ENCODE data around the gene MLEC. TPM values are rescaled to one million over a fixed set of nuclear protein-coding genes. Genes with fewer than 3 reads are reported as not detected.

The MLEC gene
- total RNA-seq, 1 experiment from 2014 or later: 143 TPM

DNA sequence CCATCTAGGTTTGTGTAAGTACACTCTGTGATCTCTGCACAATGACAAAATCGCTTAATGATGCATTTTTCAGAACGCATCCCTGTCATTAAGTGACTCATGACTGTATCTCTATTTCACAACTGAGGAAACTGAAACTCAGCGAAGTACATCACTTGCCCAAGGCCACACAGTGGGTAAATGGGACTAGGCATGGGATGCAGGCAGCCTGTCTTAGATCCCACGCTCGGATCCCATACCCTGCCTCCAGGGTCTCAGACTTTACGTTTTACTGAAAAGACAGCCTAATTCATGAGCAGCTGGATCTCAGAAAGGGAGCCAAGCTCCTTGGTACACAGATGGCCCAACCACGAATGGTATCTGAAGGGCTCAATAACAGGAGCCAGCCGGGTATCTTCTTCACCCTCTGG is 2.4 kb upstream of the MLEC start:
- Histone ChIP-seq H3K27me3 (no peaks in the 10 kb centered on the region), H3K36me3 (peaks cover 8% of the 10 kb centered on the region), H3K4me3 (no peak overlapping the region), H3K9me3 (no peaks in the 10 kb centered on the region)
- DNase-seq: no peak

DNA sequence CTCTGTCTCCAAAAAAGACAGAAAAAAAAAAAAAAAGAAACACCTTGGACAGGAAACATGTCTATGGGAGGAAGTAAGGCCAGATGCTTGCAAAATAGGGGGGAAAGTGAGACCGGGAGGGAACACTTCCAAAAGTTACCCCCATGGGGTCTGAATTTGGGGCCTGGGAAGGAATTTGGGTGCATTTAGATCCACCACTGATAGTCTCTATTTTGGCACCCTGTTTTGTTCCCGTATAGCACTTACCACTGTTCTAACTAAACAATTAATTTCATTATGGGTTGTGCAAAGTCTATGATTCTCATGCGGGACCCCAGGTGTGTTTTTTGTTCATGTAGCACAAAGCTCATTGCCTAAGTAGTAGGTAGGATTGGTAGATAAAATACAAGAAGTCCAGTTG is 1.4 kb upstream of the MLEC start:
- H3K4me3 ChIP-seq: peak overlapping the region; percentile 66
- H3K9me3 ChIP-seq: no peaks in the 10 kb centered on the region
- peaks cover 10% of the 10 kb centered on the region for H3K36me3 ChIP-seq
- DNase-seq: no peak
- H3K27me3 ChIP-seq: no peaks in the 10 kb centered on the region

DNA sequence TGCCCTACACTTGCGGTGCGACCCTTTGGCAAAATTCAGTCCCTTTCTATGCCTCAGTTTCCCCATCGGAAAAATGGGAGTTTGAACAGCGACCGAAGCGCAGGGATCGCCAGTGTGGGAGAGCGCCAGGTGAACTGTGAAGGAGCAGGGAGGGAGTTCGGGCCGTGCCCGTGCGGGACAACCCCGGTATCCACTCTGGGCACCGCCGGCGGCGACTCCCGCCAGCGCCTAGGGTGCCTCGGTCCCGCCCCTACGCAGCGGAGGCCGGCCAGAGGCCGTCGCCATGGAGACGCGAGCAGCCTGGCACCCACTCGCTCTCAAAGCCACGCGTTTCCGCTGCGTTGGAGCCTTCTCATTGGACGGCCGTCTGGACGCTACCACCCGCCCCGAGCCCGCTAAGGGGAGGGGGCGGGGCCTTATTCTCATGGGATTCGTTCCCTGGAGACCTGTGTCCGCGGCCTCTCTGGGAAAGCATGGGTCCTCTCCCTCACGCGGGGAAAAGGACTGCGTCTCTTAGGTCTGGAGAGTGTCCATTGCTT is 729 bp upstream of the MLEC start:
- no peaks in the 10 kb centered on the region for H3K27me3 ChIP-seq
- peaks cover 15% of the 10 kb centered on the region for H3K36me3 ChIP-seq
- no peaks in the 10 kb centered on the region for H3K9me3 ChIP-seq
- H3K4me3 ChIP-seq: peak overlapping the region; percentile 66
- peak; percentile 97 for DNase-seq

DNA sequence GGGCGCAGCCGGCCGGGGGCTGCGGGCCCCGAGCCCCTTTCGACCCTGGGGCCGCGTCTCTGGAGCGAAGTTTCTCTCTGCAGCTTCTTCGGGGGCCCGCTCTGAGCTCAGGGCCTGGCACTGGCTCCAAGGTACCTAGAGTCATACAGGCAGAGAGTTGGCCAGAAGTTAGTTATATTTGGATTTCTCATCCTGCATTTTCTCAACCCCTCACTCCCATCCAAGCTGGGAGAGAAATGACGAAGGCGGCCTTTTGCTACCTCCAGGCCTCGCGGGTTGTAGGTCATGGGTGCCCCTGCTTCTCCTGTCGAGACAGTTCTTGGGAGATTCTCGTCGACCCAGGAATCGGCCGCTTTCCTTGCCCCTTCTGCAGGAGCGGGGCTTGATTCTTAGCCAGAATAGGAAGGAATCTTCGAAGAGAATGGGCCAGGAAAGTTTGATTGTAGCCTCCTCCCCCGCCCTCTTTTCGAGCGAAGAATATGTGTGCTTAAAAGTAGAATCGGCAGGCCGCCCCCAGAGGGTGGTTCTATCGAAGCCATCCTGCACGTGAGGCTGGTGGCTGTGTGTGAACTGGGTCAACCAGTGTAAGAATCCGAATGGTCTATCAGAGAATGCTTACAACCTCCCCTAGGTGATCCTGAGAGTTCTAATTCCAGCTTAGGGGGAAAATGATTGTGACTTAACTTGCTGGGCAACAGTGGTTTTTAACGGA is 785 bp downstream of the MLEC start:
- Histone ChIP-seq H3K4me3 (peak overlapping the region; percentile 66), H3K9me3 (no peaks in the 10 kb centered on the region), H3K36me3 (peaks cover 18% of the 10 kb centered on the region), H3K27me3 (no peaks in the 10 kb centered on the region)
- peak; percentile 32 for DNase-seq

DNA sequence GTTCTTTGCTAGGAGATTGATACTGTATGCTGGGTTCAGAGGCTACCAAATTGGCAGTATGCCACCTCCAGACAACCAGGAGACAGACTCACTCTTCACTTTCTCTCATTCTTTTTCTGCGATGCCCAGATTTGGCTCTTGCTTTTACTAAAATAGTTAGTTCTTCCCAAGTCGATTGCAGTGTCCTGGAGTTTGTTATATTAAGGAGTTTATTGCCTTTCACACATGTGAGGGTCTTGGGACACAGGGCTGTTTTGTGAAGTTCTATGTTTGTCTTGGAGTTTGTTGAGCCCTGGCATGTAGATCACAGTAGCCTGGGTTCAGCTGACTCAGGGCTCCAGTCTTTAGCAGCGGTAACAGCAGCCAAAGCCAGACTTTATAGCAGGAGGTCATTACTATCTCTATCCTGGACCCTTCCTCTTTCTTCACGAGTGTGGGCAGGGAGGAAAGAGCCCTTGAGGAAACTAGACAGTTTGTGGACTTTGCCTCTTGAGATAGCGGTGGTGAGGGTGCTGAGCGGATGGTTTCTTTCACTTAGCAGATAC is 1.6 kb downstream of the MLEC start:
- DNase-seq: peak; percentile 20
- Histone ChIP-seq H3K9me3 (no peaks in the 10 kb centered on the region), H3K27me3 (no peaks in the 10 kb centered on the region), H3K36me3 (peaks cover 24% of the 10 kb centered on the region), H3K4me3 (peak overlapping the region; percentile 66)

DNA sequence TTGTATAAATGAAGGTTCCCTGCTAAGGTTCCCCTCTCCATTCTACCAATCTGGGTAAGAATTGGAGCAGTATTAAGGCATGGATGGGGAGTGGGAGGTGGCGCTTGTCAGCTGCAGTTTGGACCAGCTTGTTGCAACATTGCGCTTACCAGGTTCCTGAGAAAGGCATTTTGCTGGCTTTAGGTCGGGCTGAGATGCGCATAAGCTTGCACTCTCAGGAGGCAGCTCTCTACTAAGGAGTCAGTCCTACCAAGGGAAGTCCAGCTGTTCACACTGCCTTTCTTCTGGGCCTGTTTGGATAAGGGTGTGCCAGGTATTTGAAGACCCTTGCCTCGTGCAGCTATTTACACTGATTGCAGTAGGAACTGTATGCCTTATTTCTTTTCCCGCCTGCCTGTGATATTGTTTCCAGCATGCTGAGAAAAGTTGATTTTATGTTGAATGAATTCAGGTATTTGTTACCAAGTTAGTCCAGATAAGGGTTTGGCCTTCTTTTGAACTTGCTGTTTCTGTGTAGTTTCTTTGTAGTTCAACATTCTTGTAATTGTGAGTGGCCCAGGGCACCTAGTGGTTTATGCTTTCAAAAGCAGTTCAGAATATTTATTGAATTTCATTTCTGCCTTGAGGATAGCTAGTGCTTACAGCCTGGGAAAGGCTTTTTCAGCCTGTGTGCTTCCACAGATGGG is 2.6 kb downstream of the MLEC start:
- DNase-seq: no peak
- Histone ChIP-seq H3K4me3 (peak overlapping the region; percentile 66), H3K9me3 (no peaks in the 10 kb centered on the region), H3K27me3 (no peaks in the 10 kb centered on the region), H3K36me3 (peaks cover 32% of the 10 kb centered on the region)

DNA sequence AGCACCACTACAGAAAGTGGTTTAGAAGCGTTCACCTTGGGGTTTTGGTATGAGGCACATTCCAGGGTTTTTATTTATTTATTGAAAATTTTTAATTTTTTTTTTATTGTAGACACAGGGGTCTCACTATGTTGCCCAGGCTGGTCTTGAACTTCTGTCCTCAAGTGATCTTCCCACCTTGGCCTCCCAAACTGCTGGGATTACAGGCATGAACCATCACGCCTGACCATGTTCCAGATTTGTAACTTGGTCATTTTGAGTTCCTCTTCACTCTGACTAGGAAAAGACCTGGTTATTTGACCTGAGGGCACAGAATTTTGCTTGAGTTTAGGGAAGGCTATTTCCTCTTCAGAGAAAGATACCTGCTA is 3.1 kb downstream of the MLEC start:
- H3K36me3 ChIP-seq: peaks cover 38% of the 10 kb centered on the region
- H3K9me3 ChIP-seq: no peaks in the 10 kb centered on the region
- no peaks in the 10 kb centered on the region for H3K27me3 ChIP-seq
- no peak overlapping the region for H3K4me3 ChIP-seq
- DNase-seq: no peak

DNA sequence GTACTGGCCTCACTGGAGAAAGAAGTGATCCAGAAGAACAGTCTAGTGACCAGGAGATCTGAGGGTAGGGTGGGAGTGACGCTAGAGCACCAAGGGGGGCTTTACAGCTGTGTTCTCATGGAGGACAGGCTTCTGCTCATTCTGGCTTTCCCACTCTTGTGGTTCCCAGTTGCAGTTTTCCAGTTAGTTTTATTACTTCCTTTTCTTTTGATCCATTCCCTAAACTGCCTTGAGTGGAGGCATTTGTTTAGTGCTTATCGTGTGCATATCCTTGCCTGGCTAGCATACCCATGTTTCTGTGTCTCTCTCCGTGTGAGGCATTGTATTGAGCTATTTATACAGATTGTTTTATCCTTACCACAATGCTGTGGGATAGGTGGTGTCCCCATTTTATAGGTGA is 4.0 kb downstream of the MLEC start:
- no peaks in the 10 kb centered on the region for H3K27me3 ChIP-seq
- no peak for DNase-seq
- H3K36me3 ChIP-seq: peaks cover 47% of the 10 kb centered on the region
- H3K4me3 ChIP-seq: no peak overlapping the region
- no peaks in the 10 kb centered on the region for H3K9me3 ChIP-seq

DNA sequence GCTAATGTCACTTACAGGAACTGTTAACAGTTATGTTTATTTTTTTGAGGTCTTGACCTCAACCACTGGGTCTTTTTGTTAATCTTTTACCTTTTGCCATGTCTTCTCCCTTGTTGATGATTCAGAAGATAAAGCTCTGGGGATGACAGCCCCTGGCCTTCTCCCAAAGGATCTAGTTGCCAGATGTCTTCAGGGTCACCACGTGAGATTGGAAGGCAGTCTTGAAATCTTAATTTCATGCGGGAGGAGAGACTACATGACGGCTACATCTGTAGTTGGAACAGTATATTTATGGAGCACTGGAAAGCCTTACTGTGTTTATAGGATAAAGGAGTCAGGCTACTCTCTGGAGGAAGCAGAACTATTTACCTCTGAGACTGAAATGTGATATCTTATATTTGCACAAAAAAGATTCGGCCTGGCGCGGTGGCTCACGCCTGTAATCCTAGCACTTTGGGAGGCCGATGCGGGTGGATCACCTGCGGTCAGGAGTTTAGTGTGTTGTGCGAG is 5.6 kb downstream of the MLEC start:
- no peak for DNase-seq
- Histone ChIP-seq H3K4me3 (no peak overlapping the region), H3K27me3 (no peaks in the 10 kb centered on the region), H3K36me3 (peaks cover 63% of the 10 kb centered on the region), H3K9me3 (no peaks in the 10 kb centered on the region)

DNA sequence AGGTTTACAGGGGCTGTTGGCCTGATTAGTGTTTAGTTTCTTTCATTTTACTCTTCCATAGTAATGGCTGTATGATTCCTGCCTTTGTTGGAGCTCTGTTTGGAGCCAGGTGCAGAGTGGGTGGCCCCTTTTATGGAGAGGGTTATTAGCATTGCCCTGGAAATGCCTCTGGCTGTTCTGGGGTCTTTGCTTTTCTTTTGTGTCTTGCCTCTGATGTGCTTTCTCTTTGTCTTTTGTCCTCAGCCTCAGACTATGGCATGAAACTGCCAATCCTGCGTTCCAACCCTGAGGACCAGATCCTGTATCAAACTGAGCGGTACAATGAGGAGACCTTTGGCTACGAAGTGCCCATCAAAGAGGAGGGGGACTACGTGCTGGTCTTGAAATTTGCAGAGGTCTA is 6.9 kb downstream of the MLEC start:
- H3K27me3 ChIP-seq: no peaks in the 10 kb centered on the region
- DNase-seq: no peak
- no peak overlapping the region for H3K4me3 ChIP-seq
- H3K36me3 ChIP-seq: peaks cover 72% of the 10 kb centered on the region
- H3K9me3 ChIP-seq: no peaks in the 10 kb centered on the region

DNA sequence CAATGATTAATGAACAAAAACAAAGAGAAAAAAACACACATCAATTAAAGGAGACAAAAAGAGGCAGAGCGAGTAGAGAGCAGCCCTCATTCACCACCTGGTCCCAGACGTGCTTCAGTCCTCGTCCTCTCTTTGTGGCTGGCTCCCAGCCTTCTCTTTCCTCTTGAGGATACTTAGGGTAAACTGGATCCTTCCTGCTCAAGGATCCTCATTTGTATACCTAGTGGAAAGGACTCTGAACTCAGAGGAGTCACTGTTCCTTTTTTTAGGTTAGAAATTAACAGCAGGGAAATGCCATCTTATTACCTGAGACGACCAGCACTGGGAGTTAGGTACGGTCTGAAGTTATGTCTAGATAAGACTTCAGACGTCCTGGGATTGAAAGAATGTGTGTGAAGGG is 9.7 kb downstream of the MLEC start:
- H3K9me3 ChIP-seq: no peaks in the 10 kb centered on the region
- DNase-seq: no peak
- H3K27me3 ChIP-seq: no peaks in the 10 kb centered on the region
- H3K36me3 ChIP-seq: peaks cover 69% of the 10 kb centered on the region
- no peak overlapping the region for H3K4me3 ChIP-seq

DNA sequence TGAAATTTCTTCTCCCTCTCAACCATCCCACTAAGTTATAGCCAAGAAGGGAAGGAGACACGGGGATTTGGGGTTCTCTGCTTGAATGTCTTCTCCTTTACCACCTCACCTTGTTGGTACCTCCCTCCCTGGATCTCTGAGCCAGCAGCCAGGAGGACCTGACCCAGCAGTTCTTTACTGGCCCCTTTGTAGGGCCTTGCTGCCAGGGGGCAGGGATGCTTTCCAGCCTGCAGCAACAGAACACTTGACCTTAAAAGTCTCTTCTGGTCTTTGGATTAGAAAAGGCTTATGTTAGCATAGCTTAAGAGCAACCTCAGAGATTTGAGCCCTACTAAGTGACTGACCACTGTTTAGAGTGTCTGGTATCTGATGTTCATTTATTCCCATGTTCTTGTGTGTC is 10.4 kb downstream of the MLEC start:
- no peaks in the 10 kb centered on the region for H3K27me3 ChIP-seq
- H3K9me3 ChIP-seq: no peaks in the 10 kb centered on the region
- no peak for DNase-seq
- H3K36me3 ChIP-seq: peaks cover 73% of the 10 kb centered on the region
- H3K4me3 ChIP-seq: no peak overlapping the region

DNA sequence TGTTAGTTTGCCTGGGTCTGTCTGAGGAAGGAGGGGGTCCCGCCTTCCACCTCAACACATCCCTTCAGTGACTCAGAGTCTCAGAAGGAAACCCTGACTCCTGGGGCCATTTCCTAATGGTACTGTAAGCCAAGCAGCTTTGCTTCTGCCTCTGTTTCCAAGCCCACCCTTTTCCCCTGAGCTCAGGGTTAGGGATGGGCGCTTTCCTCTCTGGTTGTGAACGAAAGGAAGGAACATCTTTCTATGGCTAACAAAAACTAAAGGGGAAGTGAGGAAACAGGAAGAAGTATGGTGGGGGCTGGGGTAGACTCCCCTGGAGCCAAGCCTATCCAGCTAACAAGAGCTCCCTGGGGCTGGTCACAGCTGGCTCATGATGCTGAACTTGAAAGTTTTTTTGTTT is 11.7 kb downstream of the MLEC start:
- Histone ChIP-seq H3K4me3 (no peak overlapping the region), H3K27me3 (no peaks in the 10 kb centered on the region), H3K36me3 (peaks cover 72% of the 10 kb centered on the region), H3K9me3 (no peaks in the 10 kb centered on the region)
- no peak for DNase-seq

DNA sequence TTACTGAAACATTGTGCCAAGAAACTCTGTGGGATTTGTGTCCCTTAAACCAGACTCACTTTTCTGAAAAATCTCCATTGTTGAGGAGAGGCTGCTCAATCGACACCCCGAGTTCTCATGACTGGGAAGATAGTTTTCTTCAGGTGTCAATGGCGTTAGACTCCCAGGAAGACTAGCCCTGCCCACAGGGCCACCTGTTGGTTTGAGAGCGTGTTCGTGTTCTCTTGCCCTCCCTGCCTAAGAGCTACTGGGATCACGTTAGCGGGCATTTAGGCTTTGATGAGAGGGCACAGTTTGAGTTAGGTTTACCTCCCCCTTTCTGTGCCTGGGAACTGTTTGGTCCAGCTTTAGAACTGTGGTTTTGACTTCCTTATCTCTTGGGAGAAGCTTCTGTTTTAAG is 12.6 kb downstream of the MLEC start:
- no peaks in the 10 kb centered on the region for H3K9me3 ChIP-seq
- no peak for DNase-seq
- H3K27me3 ChIP-seq: no peaks in the 10 kb centered on the region
- H3K4me3 ChIP-seq: no peak overlapping the region
- peaks cover 64% of the 10 kb centered on the region for H3K36me3 ChIP-seq

DNA sequence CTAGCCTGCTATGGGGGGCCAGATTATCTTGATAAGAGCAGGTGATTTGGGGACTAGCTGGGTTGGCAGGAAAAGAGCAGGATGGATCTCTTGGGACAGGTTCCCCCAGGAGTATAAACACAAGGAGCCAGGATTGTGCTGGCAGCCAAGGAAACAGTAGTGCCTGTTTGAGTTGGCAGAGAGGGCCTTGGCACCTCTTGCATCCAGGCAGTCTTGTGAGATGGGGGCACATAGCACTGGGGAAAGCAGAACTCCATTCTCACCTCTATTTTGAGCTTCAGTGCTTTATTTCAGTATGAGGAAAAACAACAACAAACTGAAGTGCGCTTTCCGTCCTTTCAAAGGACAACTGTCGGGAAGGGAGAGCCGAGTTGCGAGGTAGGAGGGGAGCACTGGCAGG is 13.9 kb downstream of the MLEC start:
- DNase-seq: no peak
- H3K4me3 ChIP-seq: no peak overlapping the region
- H3K9me3 ChIP-seq: no peaks in the 10 kb centered on the region
- peaks cover 53% of the 10 kb centered on the region for H3K36me3 ChIP-seq
- no peaks in the 10 kb centered on the region for H3K27me3 ChIP-seq

DNA sequence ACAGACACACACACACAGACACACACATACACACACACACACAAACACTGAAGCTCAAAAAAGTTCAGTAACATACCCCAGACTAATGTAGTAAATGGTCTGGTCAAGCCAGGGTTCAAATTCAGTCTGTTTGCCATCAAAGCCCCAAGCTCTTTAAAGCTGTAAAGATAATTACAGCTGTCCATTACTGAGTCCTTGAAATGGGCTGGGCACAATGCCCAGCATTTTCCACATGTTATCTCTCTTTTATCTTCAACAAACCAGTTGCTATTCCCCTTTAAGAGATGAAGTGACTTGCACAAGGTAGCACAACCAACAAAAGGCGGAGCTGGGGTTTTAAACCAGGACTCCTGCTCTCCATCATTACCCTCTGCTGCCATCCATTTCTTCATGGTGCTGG is 15.7 kb downstream of the MLEC start:
- Histone ChIP-seq H3K27me3 (no peaks in the 10 kb centered on the region), H3K36me3 (peaks cover 35% of the 10 kb centered on the region), H3K9me3 (no peaks in the 10 kb centered on the region), H3K4me3 (no peak overlapping the region)
- no peak for DNase-seq

DNA sequence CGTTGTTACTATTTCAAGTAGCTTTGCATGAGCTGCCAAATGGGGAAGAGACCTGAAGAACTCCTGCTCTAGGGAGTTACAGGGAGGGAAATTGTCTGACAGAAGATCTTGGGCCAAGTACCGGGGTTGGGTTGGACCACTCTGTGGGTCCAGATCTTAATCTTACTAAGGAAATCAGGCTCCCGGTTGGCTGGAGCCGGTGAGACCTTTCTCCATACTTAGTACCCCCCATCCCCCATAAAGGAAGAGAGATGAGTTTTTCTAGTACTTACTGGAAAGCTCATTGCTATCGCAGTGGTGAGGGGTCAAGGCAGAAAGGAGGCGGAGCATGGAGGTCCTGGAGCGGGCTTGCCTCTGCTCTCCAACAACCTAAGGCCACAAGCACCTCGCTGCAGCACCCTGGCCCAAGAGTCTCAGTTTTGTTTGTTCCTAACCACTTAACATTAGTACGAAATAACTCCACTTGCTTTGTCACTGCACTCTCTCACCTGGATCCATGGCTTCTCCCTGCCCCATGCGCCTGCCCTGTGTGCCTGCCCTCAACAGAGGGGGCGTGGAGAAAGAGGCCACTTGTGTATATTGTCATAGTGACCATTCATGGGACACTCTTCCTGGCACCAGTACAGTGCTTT is 16.5 kb downstream of the MLEC start:
- Histone ChIP-seq H3K4me3 (no peak overlapping the region), H3K27me3 (no peaks in the 10 kb centered on the region), H3K9me3 (no peaks in the 10 kb centered on the region), H3K36me3 (peaks cover 27% of the 10 kb centered on the region)
- DNase-seq: no peak

All from MG63 (cell line).